K562 (cell line): ENCODE data around the gene PSMD2. TPM values are rescaled to one million over a fixed set of nuclear protein-coding genes. Genes with fewer than 3 reads are reported as not detected.

Experiments
- ATF7 ChIP-seq: fragments of 450-650 bp; IDR thresholded peaks from 2 replicates; pipeline ENCODE4 v1.7.1; 2014; ENCODE audit warnings: mild to moderate bottlenecking, moderate library complexity
- BACH1 ChIP-seq: fragments of 200-800 bp; sonication (Bioruptor generic); IDR thresholded peaks from 2 replicates; pipeline ENCODE4 v1.6.1; 2016; ENCODE audit warnings: missing genetic modification characterization, missing compliant biosample characterization
- CEBPB ChIP-seq: fragments of 450-650 bp; IDR thresholded peaks from 2 replicates; pipeline ENCODE4 v1.6.1; 2016; ENCODE audit warnings: missing genetic modification characterization, missing compliant biosample characterization
- CHCHD3 ChIP-seq: fragments of 250-450 bp; sonication (Bioruptor Pico); IDR thresholded peaks from 2 replicates; pipeline ENCODE4 v2.1.2; 2022; ENCODE audit warnings: mild to moderate bottlenecking
- CHD1 ChIP-seq: fragments of 200-600 bp; sonication (generic); IDR thresholded peaks from one replicate; pipeline ENCODE4 v1.6.1; 2012; ENCODE audit warnings: mild to moderate bottlenecking, moderate library complexity, low read length, inconsistent platforms
- CHD2 ChIP-seq: IDR thresholded peaks from 2 replicates; pipeline ENCODE4 v1.6.1; 2011; ENCODE audit warnings: low read depth, low read length
- GTF2F1 ChIP-seq: IDR thresholded peaks from 2 replicates; pipeline ENCODE4 v1.6.1; 2011; ENCODE audit warnings: low read depth, low read length, improper control_type of control experiment
- HLTF ChIP-seq: fragments of 450-650 bp; IDR thresholded peaks from 2 replicates; pipeline ENCODE4 v1.6.1; 2016
- IRF2 ChIP-seq: sonication (generic); formaldehyde crosslinking; IDR thresholded peaks from 2 replicates; pipeline ENCODE4 v1.8.1; 2022; ENCODE audit warnings: mild to moderate bottlenecking, missing genetic modification reagents
- NFE2 ChIP-seq: IDR thresholded peaks from 2 replicates; pipeline ENCODE4 v1.6.1; 2014; ENCODE audit warnings: antibody characterized with exemption, low read depth
- PHB2 ChIP-seq: fragments of 450-650 bp; IDR thresholded peaks from 2 replicates; pipeline ENCODE4 v1.6.1; 2017; ENCODE audit warnings: low read depth
- SMARCA4 ChIP-seq: fragments of 450-650 bp; IDR thresholded peaks from 2 replicates; pipeline ENCODE4 v1.6.1; 2016
- ZNF121 ChIP-seq: sonication (generic); formaldehyde crosslinking; conservative IDR thresholded peaks from 2 replicates; pipeline ENCODE4 v1.8.0; 2022; ENCODE audit warnings: missing genetic modification reagents
- ZNF232 ChIP-seq: sonication (generic); formaldehyde crosslinking; IDR thresholded peaks from 2 replicates; pipeline ENCODE4 v1.8.0; 2022; ENCODE audit warnings: mild to moderate bottlenecking, missing genetic modification reagents
- ZNF586 ChIP-seq: fragments of 450-650 bp; formaldehyde crosslinking; conservative IDR thresholded peaks from 2 replicates; pipeline ENCODE4 v1.4.0; 2020; ENCODE audit warnings: mild to moderate bottlenecking, moderate library complexity
- polyA plus RNA-seq, 8 experiments: library from polyadenylated mRNA; depleted of rRNA in 4 of 8; stranded (reverse) in 5 of 8; unstranded in 3 of 8; fragments of >200 nt; fragmentation: Nextera tagmentation in 2 of 8; fragmentation: Illumina TruSeq in 1 of 8; extraction: Ambion mirVana in 2 of 8; extraction: Trizol in 1 of 8; gene quantifications; 2 replicates each; pipeline versions ENCODE4 v1.2.1 to v1.2.3, GENCODE V29; 2011 to 2014; ENCODE audit warnings: inconsistent platforms in 1 of 8, missing spikeins in 1 of 8
- total RNA-seq, 7 experiments: library from RNA; depleted of rRNA in 6 of 7; stranded (reverse); fragments of >200 nt in 6 of 7; fragmentation: Illumina TruSeq in 2 of 7; extraction: Trizol in 2 of 7; gene quantifications; 2 replicates each; pipeline versions ENCODE4 v1.2.1 to v1.2.3, GENCODE V29; 2011 to 2021; ENCODE audit warnings: low replicate concordance in 1 of 7
- TF ChIP-seq, protein P1 (sequence below): fragments of 200-800 bp; sonication (Bioruptor generic); IDR thresholded peaks from 2 replicates; pipeline ENCODE4 v1.6.1; 2016; ENCODE audit warnings: missing genetic modification characterization, missing compliant biosample characterization
- TF ChIP-seq, protein P2 (sequence below): fragments of 250-450 bp; sonication (Bioruptor Pico); IDR thresholded peaks from 2 replicates; pipeline ENCODE4 v1.5.0; 2021; ENCODE audit warnings: mild to moderate bottlenecking, borderline replicate concordance
- TF ChIP-seq, protein P3 (sequence below), 2 experiments: fragments of 450-650 bp; IDR thresholded peaks; 2 replicates each; pipeline ENCODE4 v1.6.1; 2016
- TF ChIP-seq, protein P4 (sequence below): fragments of 250-450 bp; sonication (Bioruptor Pico); IDR thresholded peaks from 2 replicates; pipeline ENCODE4 v1.4.0; 2020
- TF ChIP-seq, protein P5 (sequence below): fragments of 250-450 bp; sonication (Bioruptor Pico); IDR thresholded peaks from 2 replicates; pipeline ENCODE4 v1.4.0; 2020; ENCODE audit warnings: mild to moderate bottlenecking

Gene PSMD2
- total and polyA plus RNA-seq, 9 of the 15 experiments (the other 6 are each of a cell fraction or from before 2014, with no cell fraction given): 152 to 484 (median 295) TPM

DNA sequence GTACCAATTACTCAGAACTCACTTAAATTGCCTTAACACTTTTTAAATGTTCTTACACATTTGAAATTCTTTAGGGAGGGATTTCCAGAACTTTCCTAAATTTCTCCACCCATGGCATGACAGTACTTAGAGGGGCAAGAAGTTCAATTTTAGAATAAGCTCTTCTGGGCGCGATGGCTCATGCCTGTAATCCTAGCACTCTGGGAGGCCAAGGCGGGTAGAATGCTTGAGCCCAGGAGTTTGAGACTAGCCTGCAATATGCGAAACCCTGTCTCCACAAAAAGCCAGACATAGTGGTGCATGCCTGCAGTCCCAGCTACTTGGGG lies 49.0 kb downstream of the PSMD2 start (continued):
- no peak for TF ChIP-seq ZNF232 (CRISPR knock-in tag)
- no peak for TF ChIP-seq ATF7
- TF ChIP-seq, protein P1, sequence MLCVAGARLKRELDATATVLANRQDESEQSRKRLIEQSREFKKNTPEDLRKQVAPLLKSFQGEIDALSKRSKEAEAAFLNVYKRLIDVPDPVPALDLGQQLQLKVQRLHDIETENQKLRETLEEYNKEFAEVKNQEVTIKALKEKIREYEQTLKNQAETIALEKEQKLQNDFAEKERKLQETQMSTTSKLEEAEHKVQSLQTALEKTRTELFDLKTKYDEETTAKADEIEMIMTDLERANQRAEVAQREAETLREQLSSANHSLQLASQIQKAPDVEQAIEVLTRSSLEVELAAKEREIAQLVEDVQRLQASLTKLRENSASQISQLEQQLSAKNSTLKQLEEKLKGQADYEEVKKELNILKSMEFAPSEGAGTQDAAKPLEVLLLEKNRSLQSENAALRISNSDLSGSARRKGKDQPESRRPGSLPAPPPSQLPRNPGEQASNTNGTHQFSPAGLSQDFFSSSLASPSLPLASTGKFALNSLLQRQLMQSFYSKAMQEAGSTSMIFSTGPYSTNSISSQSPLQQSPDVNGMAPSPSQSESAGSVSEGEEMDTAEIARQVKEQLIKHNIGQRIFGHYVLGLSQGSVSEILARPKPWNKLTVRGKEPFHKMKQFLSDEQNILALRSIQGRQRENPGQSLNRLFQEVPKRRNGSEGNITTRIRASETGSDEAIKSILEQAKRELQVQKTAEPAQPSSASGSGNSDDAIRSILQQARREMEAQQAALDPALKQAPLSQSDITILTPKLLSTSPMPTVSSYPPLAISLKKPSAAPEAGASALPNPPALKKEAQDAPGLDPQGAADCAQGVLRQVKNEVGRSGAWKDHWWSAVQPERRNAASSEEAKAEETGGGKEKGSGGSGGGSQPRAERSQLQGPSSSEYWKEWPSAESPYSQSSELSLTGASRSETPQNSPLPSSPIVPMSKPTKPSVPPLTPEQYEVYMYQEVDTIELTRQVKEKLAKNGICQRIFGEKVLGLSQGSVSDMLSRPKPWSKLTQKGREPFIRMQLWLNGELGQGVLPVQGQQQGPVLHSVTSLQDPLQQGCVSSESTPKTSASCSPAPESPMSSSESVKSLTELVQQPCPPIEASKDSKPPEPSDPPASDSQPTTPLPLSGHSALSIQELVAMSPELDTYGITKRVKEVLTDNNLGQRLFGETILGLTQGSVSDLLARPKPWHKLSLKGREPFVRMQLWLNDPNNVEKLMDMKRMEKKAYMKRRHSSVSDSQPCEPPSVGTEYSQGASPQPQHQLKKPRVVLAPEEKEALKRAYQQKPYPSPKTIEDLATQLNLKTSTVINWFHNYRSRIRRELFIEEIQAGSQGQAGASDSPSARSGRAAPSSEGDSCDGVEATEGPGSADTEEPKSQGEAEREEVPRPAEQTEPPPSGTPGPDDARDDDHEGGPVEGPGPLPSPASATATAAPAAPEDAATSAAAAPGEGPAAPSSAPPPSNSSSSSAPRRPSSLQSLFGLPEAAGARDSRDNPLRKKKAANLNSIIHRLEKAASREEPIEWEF: no peak
- no peak for TF ChIP-seq ZNF121 (CRISPR knock-in tag)
- TF ChIP-seq, protein P2, sequence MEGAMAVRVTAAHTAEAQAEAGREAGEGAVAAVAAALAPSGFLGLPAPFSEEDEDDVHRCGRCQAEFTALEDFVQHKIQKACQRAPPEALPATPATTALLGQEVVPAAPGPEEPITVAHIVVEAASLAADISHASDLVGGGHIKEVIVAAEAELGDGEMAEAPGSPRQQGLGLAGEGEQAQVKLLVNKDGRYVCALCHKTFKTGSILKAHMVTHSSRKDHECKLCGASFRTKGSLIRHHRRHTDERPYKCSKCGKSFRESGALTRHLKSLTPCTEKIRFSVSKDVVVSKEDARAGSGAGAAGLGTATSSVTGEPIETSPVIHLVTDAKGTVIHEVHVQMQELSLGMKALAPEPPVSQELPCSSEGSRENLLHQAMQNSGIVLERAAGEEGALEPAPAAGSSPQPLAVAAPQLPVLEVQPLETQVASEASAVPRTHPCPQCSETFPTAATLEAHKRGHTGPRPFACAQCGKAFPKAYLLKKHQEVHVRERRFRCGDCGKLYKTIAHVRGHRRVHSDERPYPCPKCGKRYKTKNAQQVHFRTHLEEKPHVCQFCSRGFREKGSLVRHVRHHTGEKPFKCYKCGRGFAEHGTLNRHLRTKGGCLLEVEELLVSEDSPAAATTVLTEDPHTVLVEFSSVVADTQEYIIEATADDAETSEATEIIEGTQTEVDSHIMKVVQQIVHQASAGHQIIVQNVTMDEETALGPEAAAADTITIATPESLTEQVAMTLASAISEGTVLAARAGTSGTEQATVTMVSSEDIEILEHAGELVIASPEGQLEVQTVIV (CRISPR knock-in tag): 0 out of 2 replicates have a peak, but pooled peaks have one; percentile 59
- TF ChIP-seq CHCHD3 (CRISPR knock-in tag): no peak
- TF ChIP-seq NFE2: no peak
- TF ChIP-seq SMARCA4: 0 out of 2 replicates have a peak, but pooled peaks have one; percentile 7
- no peak for TF ChIP-seq PHB2
- no peak for TF ChIP-seq BACH1
- TF ChIP-seq CHD2: no peak
- TF ChIP-seq, protein P3, sequence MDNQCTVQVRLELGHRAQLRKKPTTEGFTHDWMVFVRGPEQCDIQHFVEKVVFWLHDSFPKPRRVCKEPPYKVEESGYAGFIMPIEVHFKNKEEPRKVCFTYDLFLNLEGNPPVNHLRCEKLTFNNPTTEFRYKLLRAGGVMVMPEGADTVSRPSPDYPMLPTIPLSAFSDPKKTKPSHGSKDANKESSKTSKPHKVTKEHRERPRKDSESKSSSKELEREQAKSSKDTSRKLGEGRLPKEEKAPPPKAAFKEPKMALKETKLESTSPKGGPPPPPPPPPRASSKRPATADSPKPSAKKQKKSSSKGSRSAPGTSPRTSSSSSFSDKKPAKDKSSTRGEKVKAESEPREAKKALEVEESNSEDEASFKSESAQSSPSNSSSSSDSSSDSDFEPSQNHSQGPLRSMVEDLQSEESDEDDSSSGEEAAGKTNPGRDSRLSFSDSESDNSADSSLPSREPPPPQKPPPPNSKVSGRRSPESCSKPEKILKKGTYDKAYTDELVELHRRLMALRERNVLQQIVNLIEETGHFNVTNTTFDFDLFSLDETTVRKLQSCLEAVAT (IDR thresholded peaks at IDR 0.05): peak in 1 of 2 experiments; percentile 82; a peak in 2 of 4 replicates
- no peak for TF ChIP-seq IRF2
- no peak for TF ChIP-seq HLTF
- TF ChIP-seq, protein P4, sequence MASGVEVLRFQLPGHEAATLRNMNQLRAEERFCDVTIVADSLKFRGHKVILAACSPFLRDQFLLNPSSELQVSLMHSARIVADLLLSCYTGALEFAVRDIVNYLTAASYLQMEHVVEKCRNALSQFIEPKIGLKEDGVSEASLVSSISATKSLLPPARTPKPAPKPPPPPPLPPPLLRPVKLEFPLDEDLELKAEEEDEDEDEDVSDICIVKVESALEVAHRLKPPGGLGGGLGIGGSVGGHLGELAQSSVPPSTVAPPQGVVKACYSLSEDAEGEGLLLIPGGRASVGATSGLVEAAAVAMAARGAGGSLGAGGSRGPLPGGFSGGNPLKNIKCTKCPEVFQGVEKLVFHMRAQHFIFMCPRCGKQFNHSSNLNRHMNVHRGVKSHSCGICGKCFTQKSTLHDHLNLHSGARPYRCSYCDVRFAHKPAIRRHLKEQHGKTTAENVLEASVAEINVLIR: no peak
- TF ChIP-seq CHD1: peak; percentile 52
- TF ChIP-seq, protein P5, sequence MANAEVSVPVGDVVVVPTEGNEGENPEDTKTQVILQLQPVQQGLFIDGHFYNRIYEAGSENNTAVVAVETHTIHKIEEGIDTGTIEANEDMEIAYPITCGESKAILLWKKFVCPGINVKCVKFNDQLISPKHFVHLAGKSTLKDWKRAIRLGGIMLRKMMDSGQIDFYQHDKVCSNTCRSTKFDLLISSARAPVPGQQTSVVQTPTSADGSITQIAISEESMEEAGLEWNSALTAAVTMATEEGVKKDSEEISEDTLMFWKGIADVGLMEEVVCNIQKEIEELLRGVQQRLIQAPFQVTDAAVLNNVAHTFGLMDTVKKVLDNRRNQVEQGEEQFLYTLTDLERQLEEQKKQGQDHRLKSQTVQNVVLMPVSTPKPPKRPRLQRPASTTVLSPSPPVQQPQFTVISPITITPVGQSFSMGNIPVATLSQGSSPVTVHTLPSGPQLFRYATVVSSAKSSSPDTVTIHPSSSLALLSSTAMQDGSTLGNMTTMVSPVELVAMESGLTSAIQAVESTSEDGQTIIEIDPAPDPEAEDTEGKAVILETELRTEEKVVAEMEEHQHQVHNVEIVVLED (CRISPR knock-in tag): no peak
- TF ChIP-seq ZNF586 (CRISPR knock-in tag): no peak
- TF ChIP-seq GTF2F1: no peak
- TF ChIP-seq CEBPB (tag): no peak
